Neural crest cell (in vitro differentiated cells): ENCODE data around the gene NCOA3. TPM values are rescaled to one million over a fixed set of nuclear protein-coding genes. Genes with fewer than 3 reads are reported as not detected.

Experiments
- DNase-seq: peaks from one replicate; pipeline ENCODE4 v3.0.0; 2021; ENCODE audit warnings: low read depth, mixed read lengths, low spot score
- H3K27ac Mint-ChIP-seq: one replicate; pipeline ENCODE4 v1.8.0; 2021; ENCODE audit warnings: mild to moderate bottlenecking, mixed read lengths; ENCODE audit not compliant: unreplicated experiment
- H3K27me3 Mint-ChIP-seq: 2 replicates; pipeline ENCODE4 v1.8.0; 2021; ENCODE audit warnings: low read depth, mild to moderate bottlenecking, mixed read lengths
- H3K36me3 Mint-ChIP-seq: 2 replicates; pipeline ENCODE4 v1.8.0; 2021; ENCODE audit warnings: low read depth, mild to moderate bottlenecking, mixed read lengths
- H3K4me1 Mint-ChIP-seq: 2 replicates; pipeline ENCODE4 v1.8.0; 2021; ENCODE audit warnings: mixed read lengths
- H3K4me3 Mint-ChIP-seq: one replicate; pipeline ENCODE4 v1.8.0; 2021; ENCODE audit warnings: mild to moderate bottlenecking, mixed read lengths
- H3K9me3 Mint-ChIP-seq: 2 replicates; pipeline ENCODE4 v1.8.0; 2021; ENCODE audit warnings: mixed read lengths
- long read RNA-seq: library from polyadenylated mRNA; unstranded; transcript quantifications from one replicate; pipeline ENCODE4 v2.0.0, GENCODE V29; 2020
- total RNA-seq: library from RNA; stranded (reverse); gene quantifications from 2 replicates; pipeline ENCODE4 v1.2.1, GENCODE V29; 2021
- TF ChIP-seq, protein P1 (sequence below): fragments of 200-600 bp; sonication (generic); conservative IDR thresholded peaks from 2 replicates; pipeline ENCODE4 v1.5.0; 2021; ENCODE audit warnings: antibody characterized with exemption, mild to moderate bottlenecking

The NCOA3 gene
- total RNA-seq = 23.9 and 25.7 TPM in 2 replicates
- long read RNA-seq, partial matches to known transcripts = 2 of 5 reads
- long read RNA-seq, other reads (novel, unspliced or antisense) = 3 of 5 reads

- H3K9me3 Mint-ChIP-seq = no peaks in the 10 kb centered on the region
- peak within 1 kb of the TSS; percentile 95 for H3K27ac Mint-ChIP-seq
- TF ChIP-seq, protein P1, sequence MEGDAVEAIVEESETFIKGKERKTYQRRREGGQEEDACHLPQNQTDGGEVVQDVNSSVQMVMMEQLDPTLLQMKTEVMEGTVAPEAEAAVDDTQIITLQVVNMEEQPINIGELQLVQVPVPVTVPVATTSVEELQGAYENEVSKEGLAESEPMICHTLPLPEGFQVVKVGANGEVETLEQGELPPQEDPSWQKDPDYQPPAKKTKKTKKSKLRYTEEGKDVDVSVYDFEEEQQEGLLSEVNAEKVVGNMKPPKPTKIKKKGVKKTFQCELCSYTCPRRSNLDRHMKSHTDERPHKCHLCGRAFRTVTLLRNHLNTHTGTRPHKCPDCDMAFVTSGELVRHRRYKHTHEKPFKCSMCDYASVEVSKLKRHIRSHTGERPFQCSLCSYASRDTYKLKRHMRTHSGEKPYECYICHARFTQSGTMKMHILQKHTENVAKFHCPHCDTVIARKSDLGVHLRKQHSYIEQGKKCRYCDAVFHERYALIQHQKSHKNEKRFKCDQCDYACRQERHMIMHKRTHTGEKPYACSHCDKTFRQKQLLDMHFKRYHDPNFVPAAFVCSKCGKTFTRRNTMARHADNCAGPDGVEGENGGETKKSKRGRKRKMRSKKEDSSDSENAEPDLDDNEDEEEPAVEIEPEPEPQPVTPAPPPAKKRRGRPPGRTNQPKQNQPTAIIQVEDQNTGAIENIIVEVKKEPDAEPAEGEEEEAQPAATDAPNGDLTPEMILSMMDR = peak; percentile 59
- H3K27me3 Mint-ChIP-seq = no peaks in the 10 kb centered on the region
- peak; percentile 96 for DNase-seq
- peaks cover 34% of the 10 kb centered on the region for H3K4me1 Mint-ChIP-seq
- H3K4me3 Mint-ChIP-seq = peak within 1 kb of the TSS; percentile 100
- H3K36me3 Mint-ChIP-seq = no peaks in the 10 kb centered on the region
Observed at GRCh38 chr20:47501482-47502270, at the start of gene NCOA3. Gene NCOA3, plus strand, starts transcription at chr20:47501887. Its CDS starts 120,361 bp downstream, at chr20:47622248.

DNA sequence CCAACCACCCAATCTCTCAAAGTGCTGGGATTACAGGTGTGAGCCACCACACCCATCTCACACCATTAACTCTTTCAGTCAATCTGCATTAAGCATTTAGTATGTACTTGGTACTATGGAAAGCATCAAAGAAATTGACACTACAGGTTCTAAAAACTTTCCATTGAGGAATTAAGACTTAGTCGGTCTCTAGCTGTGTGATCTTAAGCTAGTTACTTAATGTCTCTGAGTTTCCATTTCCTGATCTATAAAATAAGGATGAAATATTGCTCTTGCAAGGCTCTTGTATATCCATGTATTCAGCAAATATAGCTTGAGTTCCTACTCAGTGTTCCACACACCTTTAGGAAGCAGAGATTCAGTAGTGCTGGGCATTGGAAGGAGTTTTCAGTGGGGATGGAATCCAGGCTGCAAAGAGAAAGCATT, 48.9 kb upstream of the NCOA3 start:
- no peaks in the 10 kb centered on the region for H3K27me3 Mint-ChIP-seq
- TF ChIP-seq, protein P1 = no peak
- no peaks in the 10 kb centered on the region for H3K36me3 Mint-ChIP-seq
- no peak overlapping the region for H3K4me3 Mint-ChIP-seq
- no peak for DNase-seq
- H3K9me3 Mint-ChIP-seq = no peaks in the 10 kb centered on the region
- H3K27ac Mint-ChIP-seq = no peak overlapping the region
- no peaks in the 10 kb centered on the region for H3K4me1 Mint-ChIP-seq

DNA sequence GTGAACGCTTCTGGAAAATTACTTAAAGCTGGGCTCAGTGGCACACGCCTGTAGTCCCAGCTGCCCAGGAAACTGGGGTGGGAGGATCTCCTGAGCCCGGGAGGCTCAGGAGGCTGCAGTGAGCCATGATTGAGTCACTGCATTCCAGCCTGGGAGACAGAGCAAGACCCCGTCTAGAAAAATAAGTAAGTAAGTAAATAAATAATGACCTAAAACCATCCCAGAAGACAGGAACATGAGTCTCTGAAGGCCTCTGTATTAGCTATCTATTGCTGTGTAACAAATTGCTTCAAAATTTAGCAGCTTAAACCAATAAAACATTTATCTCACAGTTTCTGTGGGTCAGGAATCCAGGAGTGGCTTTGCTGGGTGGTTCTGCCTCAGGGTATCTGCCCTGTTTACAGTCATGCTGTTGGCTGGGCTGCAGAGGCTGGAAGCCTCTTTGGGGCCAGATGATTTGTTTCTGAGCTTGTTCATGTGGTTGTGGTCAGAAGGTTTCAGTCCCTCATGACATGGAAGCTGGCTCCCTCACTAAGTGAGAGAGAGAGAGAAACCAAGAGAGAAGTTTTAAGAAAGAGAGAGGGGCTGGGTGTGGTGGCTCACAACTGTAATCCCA, 48.4 kb upstream of the NCOA3 start:
- TF ChIP-seq, protein P1 = no peak
- no peaks in the 10 kb centered on the region for H3K9me3 Mint-ChIP-seq

GRCh38 chr20:47454298-47455132, 47.2 kb upstream of the NCOA3 start:
- H3K9me3 Mint-ChIP-seq = no peaks in the 10 kb centered on the region
- H3K4me3 Mint-ChIP-seq = no peak overlapping the region
- H3K4me1 Mint-ChIP-seq = no peaks in the 10 kb centered on the region
- TF ChIP-seq, protein P1 = no peak
- no peaks in the 10 kb centered on the region for H3K36me3 Mint-ChIP-seq
- no peaks in the 10 kb centered on the region for H3K27me3 Mint-ChIP-seq
- DNase-seq = no peak
- no peak overlapping the region for H3K27ac Mint-ChIP-seq

More for the DNA sequence above, 48.4 kb upstream of the NCOA3 start:
- Mint-ChIP-seq H3K27ac (no peak overlapping the region), H3K27me3 (no peaks in the 10 kb centered on the region), H3K4me3 (no peak overlapping the region), H3K4me1 (no peaks in the 10 kb centered on the region), H3K36me3 (no peaks in the 10 kb centered on the region)
- no peak for DNase-seq
